ENCODE results near the gene ALG9. TPM values are rescaled to one million over a fixed set of nuclear protein-coding genes. Genes with fewer than 3 reads are reported as not detected.

ALG9 gene
- polyA plus RNA-seq, 3 donors, result 7.4 to 7.9 (median 7.8) TPM

DNA sequence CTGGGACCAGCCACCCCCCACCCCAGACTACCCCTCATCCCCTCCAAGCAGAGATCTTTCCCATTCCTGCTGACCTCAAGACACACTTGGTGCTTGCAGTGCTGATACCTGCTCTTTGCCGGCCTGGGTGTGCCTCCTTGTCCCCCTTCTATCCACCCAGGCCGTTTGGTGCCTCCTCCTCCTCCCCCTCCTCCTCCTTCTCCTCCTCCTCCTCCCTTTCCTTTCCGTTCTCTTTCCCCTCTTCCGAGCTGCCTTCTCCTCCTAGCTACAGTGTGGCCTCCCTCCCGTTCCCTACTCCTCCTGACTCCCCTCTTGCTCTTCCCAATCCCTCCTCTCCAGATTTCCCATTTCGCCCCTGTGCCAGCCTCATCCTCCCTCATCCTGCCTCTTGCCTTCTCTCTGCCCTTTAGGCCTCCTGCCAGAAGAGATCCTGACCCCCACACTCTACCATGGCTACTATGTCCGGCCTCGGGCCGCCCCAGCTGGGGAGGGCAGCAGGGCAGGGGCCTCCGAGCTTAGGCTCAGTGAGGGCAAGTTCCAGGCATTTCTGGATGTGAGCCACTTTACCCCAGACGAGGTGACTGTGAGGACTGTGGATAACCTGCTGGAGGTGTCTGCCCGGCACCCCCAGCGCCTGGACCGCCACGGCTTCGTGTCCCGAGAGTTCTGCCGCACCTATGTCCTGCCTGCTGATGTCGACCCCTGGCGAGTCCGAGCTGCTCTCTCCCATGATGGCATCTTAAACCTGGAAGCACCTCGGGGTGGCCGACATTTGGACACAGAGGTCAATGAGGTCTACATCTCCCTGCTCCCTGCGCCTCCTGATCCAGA, 41.9 kb upstream of the ALG9 start:
- WGBS (ENCODE audit: insufficient coverage), result 82% methylated on average over 18 of the region's 24 CpGs
- Histone ChIP-seq H3K4me3 (replicated peaks in 1 of 3; ENCODE audit: low read depth in 2 of 3, low read length in 3 of 3) (no peak overlapping the region), H3K36me3 (replicated peaks in 1 of 2; ENCODE audit: control insufficient read depth in 1 of 2, insufficient read depth in 2 of 2, low read length in 2 of 2) (no peaks in the 10 kb centered on the region), H3K9ac (ENCODE audit: insufficient read depth, low read length, poor library complexity, severe bottlenecking) (no peak overlapping the region), H2AFZ (ENCODE audit: insufficient read depth, low read depth, low read length, poor library complexity, severe bottlenecking) (no peak overlapping the region), H3K9me3 (replicated peaks in 1 of 2; ENCODE audit: control insufficient read depth in 1 of 2, insufficient read depth in 1 of 2, low read length in 2 of 2) (no peaks in the 10 kb centered on the region), H3K27ac (ENCODE audit: low read depth in 1 of 2, low read length in 2 of 2) (no peak overlapping the region), H3K27me3 (ENCODE audit: control insufficient read depth in 2 of 2, insufficient read depth in 2 of 2, low read length in 2 of 2) (peaks cover 13 to 43% of the 10 kb centered on the region in 2 donors), H3K79me2 (ENCODE audit: insufficient read depth, low read length) (no peaks in the 10 kb centered on the region), H3K4me1 (ENCODE audit: control insufficient read depth in 1 of 2, insufficient read depth in 2 of 2, low read length in 2 of 2) (no peaks in the 10 kb centered on the region), H3K4me2 (replicated peaks; ENCODE audit: extremely low read depth, low read length, poor library complexity, severe bottlenecking) (no peak overlapping the region), H4K20me1 (ENCODE audit: insufficient read depth, low read length) (no peaks in the 10 kb centered on the region)
- Mint-ChIP-seq H3K4me1 (no peaks in the 10 kb centered on the region), H3K27ac (no peak overlapping the region), H3K27me3 (ENCODE audit: low read depth in 3 of 3) (peaks cover 47 to 63% (median 50%) of the 10 kb centered on the region in 3 donors), H3K4me3 (peak overlapping the region in 1 of 2 donors; percentile 64), H3K9me3 (peaks cover 0 to 2% (median 0%) of the 10 kb centered on the region in 7 donors), H3K36me3 (no peaks in the 10 kb centered on the region)
- TF ChIP-seq, protein P1, sequence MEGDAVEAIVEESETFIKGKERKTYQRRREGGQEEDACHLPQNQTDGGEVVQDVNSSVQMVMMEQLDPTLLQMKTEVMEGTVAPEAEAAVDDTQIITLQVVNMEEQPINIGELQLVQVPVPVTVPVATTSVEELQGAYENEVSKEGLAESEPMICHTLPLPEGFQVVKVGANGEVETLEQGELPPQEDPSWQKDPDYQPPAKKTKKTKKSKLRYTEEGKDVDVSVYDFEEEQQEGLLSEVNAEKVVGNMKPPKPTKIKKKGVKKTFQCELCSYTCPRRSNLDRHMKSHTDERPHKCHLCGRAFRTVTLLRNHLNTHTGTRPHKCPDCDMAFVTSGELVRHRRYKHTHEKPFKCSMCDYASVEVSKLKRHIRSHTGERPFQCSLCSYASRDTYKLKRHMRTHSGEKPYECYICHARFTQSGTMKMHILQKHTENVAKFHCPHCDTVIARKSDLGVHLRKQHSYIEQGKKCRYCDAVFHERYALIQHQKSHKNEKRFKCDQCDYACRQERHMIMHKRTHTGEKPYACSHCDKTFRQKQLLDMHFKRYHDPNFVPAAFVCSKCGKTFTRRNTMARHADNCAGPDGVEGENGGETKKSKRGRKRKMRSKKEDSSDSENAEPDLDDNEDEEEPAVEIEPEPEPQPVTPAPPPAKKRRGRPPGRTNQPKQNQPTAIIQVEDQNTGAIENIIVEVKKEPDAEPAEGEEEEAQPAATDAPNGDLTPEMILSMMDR (IDR thresholded peaks at IDR 0.05), result no peak
- DNase-seq, result no peak
- intact Hi-C loops (cut with micrococcal nuclease), result no loop called here

DNA sequence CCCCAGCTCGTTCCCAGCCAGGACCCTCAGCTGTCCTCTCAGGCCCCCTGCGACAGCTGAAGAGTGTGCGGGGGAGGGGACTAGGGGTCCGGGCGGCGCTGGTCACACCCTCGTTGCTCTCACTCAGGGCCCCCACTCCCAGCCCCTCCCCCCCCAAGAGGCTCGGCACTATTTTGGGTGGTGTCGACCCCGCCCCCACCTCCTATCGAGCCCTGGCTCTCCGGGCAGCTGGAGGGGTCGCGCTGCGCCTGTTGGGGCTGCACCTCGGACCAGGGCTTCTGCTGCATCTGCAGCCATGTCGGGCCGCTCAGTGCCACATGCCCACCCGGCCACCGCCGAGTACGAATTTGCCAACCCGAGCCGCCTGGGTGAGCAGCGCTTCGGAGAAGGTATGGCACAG, 41.2 kb upstream of the ALG9 start, which contains the start of gene HSPB2:
TSS of gene HSPB2 (plus strand) at position 200 of the 400 bp plus-strand sequence. CDS start at position 296, 96 bp downstream.
- H3K9ac ChIP-seq (ENCODE audit: insufficient read depth, low read length, poor library complexity, severe bottlenecking), result no peak within 1 kb of the TSS
- no peak within 1 kb of the TSS for H3K27ac ChIP-seq (ENCODE audit: low read depth in 1 of 2, low read length in 2 of 2)
- H3K4me2 ChIP-seq (replicated peaks; ENCODE audit: extremely low read depth, low read length, poor library complexity, severe bottlenecking), result no peak within 1 kb of the TSS
- no peak for DNase-seq
- H3K27ac Mint-ChIP-seq, result no peak within 1 kb of the TSS
- intact Hi-C loops (cut with micrococcal nuclease), result no loop called here
- no peaks in the 10 kb centered on the region for H3K79me2 ChIP-seq (ENCODE audit: insufficient read depth, low read length)
- H3K4me1 Mint-ChIP-seq, result no peaks in the 10 kb centered on the region
- no peaks in the 10 kb centered on the region for H3K9me3 ChIP-seq (replicated peaks in 1 of 2; ENCODE audit: control insufficient read depth in 1 of 2, insufficient read depth in 1 of 2, low read length in 2 of 2)
- peaks cover 13 to 43% of the 10 kb centered on the region in 2 donors for H3K27me3 ChIP-seq (ENCODE audit: control insufficient read depth in 2 of 2, insufficient read depth in 2 of 2, low read length in 2 of 2)
- H3K9me3 Mint-ChIP-seq, result peaks cover 0 to 2% (median 0%) of the 10 kb centered on the region in 7 donors
- H3K36me3 Mint-ChIP-seq, result no peaks in the 10 kb centered on the region
- 9% methylated on average over 12 of the region's 26 CpGs for WGBS (ENCODE audit: insufficient coverage)
- peak within 1 kb of the TSS in 1 of 2 donors; percentile 64 for H3K4me3 Mint-ChIP-seq
- peaks cover 47 to 63% (median 50%) of the 10 kb centered on the region in 3 donors for H3K27me3 Mint-ChIP-seq (ENCODE audit: low read depth in 3 of 3)
- H3K36me3 ChIP-seq (replicated peaks in 1 of 2; ENCODE audit: control insufficient read depth in 1 of 2, insufficient read depth in 2 of 2, low read length in 2 of 2), result no peaks in the 10 kb centered on the region
- no peak within 1 kb of the TSS for H3K4me3 ChIP-seq (replicated peaks in 1 of 3; ENCODE audit: low read depth in 2 of 3, low read length in 3 of 3)
- H3K4me1 ChIP-seq (ENCODE audit: control insufficient read depth in 1 of 2, insufficient read depth in 2 of 2, low read length in 2 of 2), result no peaks in the 10 kb centered on the region
- no peak within 1 kb of the TSS for H2AFZ ChIP-seq (ENCODE audit: insufficient read depth, low read depth, low read length, poor library complexity, severe bottlenecking)
- H4K20me1 ChIP-seq (ENCODE audit: insufficient read depth, low read length), result no peaks in the 10 kb centered on the region
- TF ChIP-seq, protein P1 (IDR thresholded peaks at IDR 0.05), result no peak
